HCT116 (cell line): ENCODE measurements around the gene ORC4. TPM values are rescaled to one million over a fixed set of nuclear protein-coding genes. Genes with fewer than 3 reads are reported as not detected.

Experiments
- ATAC-seq: fragments of 200-7000 bp; cut with Tn5 transposase; 2 replicates; pipeline ENCODE4 v1.9.1; 2020; ENCODE audit warnings: mild to moderate bottlenecking, moderate library complexity
- BruUV-seq: library from RNA; stranded (reverse); fragments of 400-500 nt; replicated peaks from 2 replicates; lab custom pipeline; 2021; lab: Mats Ljungman, UMichigan
- CTCF ChIA-PET: fragments of 300-600 bp; sonication (Branson Sonifier 250); formaldehyde crosslinking; loops from one replicate; lab custom pipeline; 2021; ENCODE audit warnings: antibody characterized with exemption; lab: Charles Lee
- POLR2A ChIA-PET: fragments of 300-600, 350-600 bp; sonication (Branson Sonifier 250); formaldehyde crosslinking; loops from one replicate; lab custom pipeline; 2021; ENCODE audit warnings: antibody characterized with exemption; lab: Charles Lee
- RAD21 ChIA-PET, 2 experiments: fragments of 300-600 bp; sonication (Branson Sonifier 250); formaldehyde crosslinking; loops; one replicate each; lab custom pipeline; 2023; ENCODE audit warnings: low total read pairs in 2 of 2; ENCODE audit not compliant: uncharacterized antibody in 2 of 2, unreplicated experiment in 2 of 2, low non-redundant PET in 1 of 2; lab: Charles Lee
- DNase-seq: peaks from one replicate; pipeline ENCODE4 v3.0.0-alpha.2; 2010; ENCODE audit warnings: low read depth, low spot score
- H2AFZ ChIP-seq: fragments of 200-600 bp; shearing (Covaris generic), sonication (generic); 2 replicates; pipeline ENCODE4 v1.6.1; 2017; ENCODE audit warnings: low read depth, mixed run types, mixed read lengths, antibody characterized with exemption, low read length; ENCODE audit not compliant: poor library complexity, severe bottlenecking
- H3K27ac ChIP-seq: 2 replicates; pipeline ENCODE4 v1.5.1; 2012; ENCODE audit warnings: low read depth, low read length
- H3K27me3 ChIP-seq: fragments of 200-600 bp; sonication (generic); 2 replicates; pipeline ENCODE4 v1.6.1; 2016; ENCODE audit warnings: mixed run types, low read length, mixed read lengths; ENCODE audit not compliant: insufficient read depth
- H3K36me3 ChIP-seq, 2 experiments: fragments of 200-500 bp in 1 of 2; fragments of 200-600 bp in 1 of 2; sonication (Bioruptor generic) in 1 of 2; sonication (generic) in 1 of 2; 2 replicates each; pipeline versions ENCODE4 v1.5.1 to v1.6.1; 2014 to 2016; ENCODE audit warnings: low read length in 2 of 2, inconsistent platforms in 1 of 2, mixed read lengths in 1 of 2, mixed run types in 1 of 2; ENCODE audit not compliant: insufficient read depth in 2 of 2, control insufficient read depth in 1 of 2
- H3K4me1 ChIP-seq, 2 experiments: fragments of 200-600 bp in 1 of 2; sonication (generic) in 1 of 2; 2 replicates each; pipeline versions ENCODE4 v1.5.1 to v1.6.1; 2012 to 2017; ENCODE audit warnings: low read length in 2 of 2, inconsistent platforms in 1 of 2, mild to moderate bottlenecking in 1 of 2, mixed read lengths in 1 of 2, mixed run types in 1 of 2, moderate library complexity in 1 of 2; ENCODE audit not compliant: insufficient read depth in 2 of 2, control insufficient read depth in 1 of 2
- H3K4me2 ChIP-seq: fragments of 200-600 bp; sonication (generic); 2 replicates; pipeline ENCODE4 v1.6.1; 2017; ENCODE audit warnings: mixed run types, low read length, mixed read lengths
- H3K4me3 ChIP-seq, 2 experiments: fragments of 200-600 bp in 1 of 2; sonication (generic) in 1 of 2; replicated peaks in 1 of 2; 2 replicates each; pipeline ENCODE4 v1.5.1; 2011 to 2016; ENCODE audit warnings: low read length in 2 of 2, control low read depth in 1 of 2, low read depth in 1 of 2, mild to moderate bottlenecking in 1 of 2, mixed read lengths in 1 of 2, mixed run types in 1 of 2
- H3K79me2 ChIP-seq: fragments of 200-600 bp; sonication (generic); 2 replicates; pipeline ENCODE4 v1.6.1; 2017; ENCODE audit warnings: mild to moderate bottlenecking, mixed run types, low read length, moderate library complexity, mixed read lengths; ENCODE audit not compliant: insufficient read depth
- H3K9ac ChIP-seq: fragments of 200-600 bp; sonication (generic); 2 replicates; pipeline ENCODE4 v1.6.1; 2016; ENCODE audit warnings: low read length, mixed read lengths
- H3K9me2 ChIP-seq: fragments of 200-600 bp; sonication (generic), shearing (Covaris generic); 2 replicates; pipeline ENCODE4 v1.6.1; 2017; ENCODE audit warnings: mixed run types, mild to moderate bottlenecking, moderate library complexity; ENCODE audit not compliant: insufficient read depth
- H3K9me3 ChIP-seq, 2 experiments: fragments of 200-500 bp in 1 of 2; fragments of 200-600 bp in 1 of 2; sonication (Bioruptor generic) in 1 of 2; sonication (generic) in 1 of 2; 2 replicates each; pipeline ENCODE4 v1.6.1; 2014 to 2017; ENCODE audit warnings: low read length in 2 of 2, mixed read lengths in 2 of 2, inconsistent platforms in 1 of 2, low read depth in 1 of 2, mild to moderate bottlenecking in 1 of 2, mixed run types in 1 of 2, moderate library complexity in 1 of 2; ENCODE audit not compliant: control insufficient read depth in 1 of 2, insufficient read depth in 1 of 2
- H4K20me1 ChIP-seq: fragments of 200-600 bp; sonication (generic), shearing (Covaris generic); 2 replicates; pipeline ENCODE4 v1.6.1; 2017; ENCODE audit warnings: mixed run types, mild to moderate bottlenecking, moderate library complexity; ENCODE audit not compliant: insufficient read depth
- CTCF ChIP-seq, 3 experiments: fragments of 200-600 bp in 1 of 3; sonication (generic) in 1 of 3; IDR thresholded peaks in 2 of 3; conservative IDR thresholded peaks in 1 of 3; 2 replicates each; pipeline ENCODE4 v1.5.1; 2012 to 2017; ENCODE audit warnings: low read depth in 2 of 3, low read length in 2 of 3, antibody characterized with exemption in 1 of 3, borderline replicate concordance in 1 of 3, control low read depth in 1 of 3, mild to moderate bottlenecking in 1 of 3, mixed read lengths in 1 of 3, mixed run types in 1 of 3, moderate library complexity in 1 of 3; ENCODE audit not compliant: insufficient read depth in 1 of 3
- ELF1 ChIP-seq: IDR thresholded peaks from 2 replicates; pipeline ENCODE4 v1.6.1; 2012; ENCODE audit warnings: low read depth, borderline replicate concordance
- JUND ChIP-seq: IDR thresholded peaks from 2 replicates; pipeline ENCODE4 v1.6.1; 2012
- REST ChIP-seq: IDR thresholded peaks from 2 replicates; pipeline ENCODE4 v1.6.1; 2012; ENCODE audit warnings: low read depth
- SRF ChIP-seq: IDR thresholded peaks from 2 replicates; pipeline ENCODE4 v1.6.1; 2012; ENCODE audit warnings: low read depth
- YY1 ChIP-seq: IDR thresholded peaks from 2 replicates; pipeline ENCODE4 v1.6.1; 2011; ENCODE audit warnings: low read length, low read depth, moderate library complexity, mild to moderate bottlenecking; ENCODE audit not compliant: insufficient replicate concordance; ENCODE audit errors: extremely low read depth
- ZFX ChIP-seq: fragments of 450-650 bp; IDR thresholded peaks from 2 replicates; pipeline ENCODE4 v1.6.1; 2017
- ZNF274 ChIP-seq: fragments of 200-500 bp; sonication (Bioruptor generic); IDR thresholded peaks from 2 replicates; pipeline ENCODE4 v1.6.1; 2014; ENCODE audit warnings: mild to moderate bottlenecking, low read depth, low read length, inconsistent platforms
- intact Hi-C: fragments of 100-400 bp; cut with micrococcal nuclease; formaldehyde crosslinking; loops from 2 replicates; pipeline ENCODE4 v1.10.0; 2022
- total RNA-seq: library from RNA; stranded (reverse); gene quantifications from one replicate; pipeline ENCODE4 v1.2.1, GENCODE V29; 2021; ENCODE audit not compliant: unreplicated experiment

The ORC4 gene
- total RNA-seq, 1 experiment from 2014 or later, result 51.0 TPM

- Histone ChIP-seq H3K36me3 (0 out of 4 replicates have a peak, but pooled peaks cover 0 to 8% of the 10 kb centered on the region in 2 experiments), H3K79me2 (peaks cover 80% of the 10 kb centered on the region), H3K27ac (no peak overlapping the region), H4K20me1 (no peaks in the 10 kb centered on the region), H3K4me1 (no peaks in the 10 kb centered on the region), H3K27me3 (no peaks in the 10 kb centered on the region), H3K9ac (no peak overlapping the region), H3K9me3 (no peaks in the 10 kb centered on the region), H2AFZ (no peak overlapping the region), H3K4me3 (no peak overlapping the region), H3K9me2 (no peaks in the 10 kb centered on the region), H3K4me2 (no peak overlapping the region)
- BruUV-seq, result no TSS peak
- ChIA-PET RAD21 (no interaction called here), CTCF (no interaction called here), POLR2A (no interaction called here)
- ATAC-seq (no peak), DNase-seq (no peak)
- TF ChIP-seq CTCF (IDR thresholded peaks at IDR 0.05 in 2 of 3, conservative IDR thresholded peaks at IDR 0.05 in 1 of 3; ENCODE audit: borderline replicate concordance in 1 of 3, insufficient read depth in 1 of 3, low read depth in 2 of 3, low read length in 2 of 3) (no peak), JUND (no peak), ZFX (no peak), REST (no peak), ELF1 (no peak), ZNF274 (no peak), SRF (no peak), YY1 (no peak)
- intact Hi-C loops, result no loop called here
These were observed 42.9 kb downstream of the ORC4 start for GRCh38 chr2:147977679-147978078.
